Measurements from ENCODE around the gene GGCX.

Gene GGCX

GRCh38 chr2:85536479-85536878, 24.8 kb downstream of the GGCX start:
- no peak overlapping the region for H2AFZ ChIP-seq (ENCODE audit: low read length)

GRCh38 chr2:85534881-85535280, 26.4 kb downstream of the GGCX start:
- H2AFZ ChIP-seq (ENCODE audit: low read length) = no peak overlapping the region
- no peaks in the 10 kb centered on the region for H3K9me2 ChIP-seq (replicated peaks; ENCODE audit: insufficient read depth, low read length)
- peaks cover 6% of the 10 kb centered on the region for H3F3A ChIP-seq (ENCODE audit: insufficient read depth, low read length)
- H4K20me1 ChIP-seq (ENCODE audit: insufficient read depth, low read length) = peaks cover 2% of the 10 kb centered on the region; the same call in 1 of the 2 replicates
- no peak overlapping the region for H3K27ac ChIP-seq (ENCODE audit: low read length)
- no peak overlapping the region for H3K4me2 ChIP-seq (ENCODE audit: low read depth, low read length)
- no peaks in the 10 kb centered on the region for H3K27me3 ChIP-seq (replicated peaks; ENCODE audit: insufficient read depth, low read length)
- no peak overlapping the region for H3K4me3 ChIP-seq (ENCODE audit: low read length)
- H3K9ac ChIP-seq (ENCODE audit: low read length) = no peak overlapping the region
- no peaks in the 10 kb centered on the region for H3K36me3 ChIP-seq (replicated peaks; ENCODE audit: insufficient read depth, low read length)
- DNase-seq = no peak
- peaks cover 20% of the 10 kb centered on the region for H3K79me2 ChIP-seq (ENCODE audit: low read length)
- TF ChIP-seq CTCF (IDR thresholded peaks at IDR 0.05; ENCODE audit: low read length) (no peak), EZH2 (optimal IDR thresholded peaks at IDR 0.05; ENCODE audit: low read depth, low read length) (no peak), EZH2phosphoT487 (IDR thresholded peaks at IDR 0.05; ENCODE audit: low read length) (no peak)
- no peaks in the 10 kb centered on the region for H3K9me3 ChIP-seq (replicated peaks; ENCODE audit: insufficient read depth, low read length)
- peaks cover 4% of the 10 kb centered on the region; the same call in 1 of the 2 replicates for H3K4me1 ChIP-seq (ENCODE audit: low read length)

More at GRCh38 chr2:85536479-85536878, 24.8 kb downstream of the GGCX start:
- Histone ChIP-seq H3K9ac (ENCODE audit: low read length) (no peak overlapping the region), H3K9me2 (replicated peaks; ENCODE audit: insufficient read depth, low read length) (no peaks in the 10 kb centered on the region), H3K79me2 (ENCODE audit: low read length) (peaks cover 36% of the 10 kb centered on the region), H3K4me3 (ENCODE audit: low read length) (no peak overlapping the region), H4K20me1 (ENCODE audit: insufficient read depth, low read length) (peaks cover 18% of the 10 kb centered on the region), H3K9me3 (replicated peaks; ENCODE audit: insufficient read depth, low read length) (no peaks in the 10 kb centered on the region), H3K4me1 (ENCODE audit: low read length) (peaks cover 12% of the 10 kb centered on the region), H3K4me2 (ENCODE audit: low read depth, low read length) (no peak overlapping the region), H3K36me3 (replicated peaks; ENCODE audit: insufficient read depth, low read length) (peaks cover 12% of the 10 kb centered on the region; the same call in 1 of the 2 replicates), H3K27me3 (replicated peaks; ENCODE audit: insufficient read depth, low read length) (no peaks in the 10 kb centered on the region), H3F3A (ENCODE audit: insufficient read depth, low read length) (peaks cover 20% of the 10 kb centered on the region), H3K27ac (ENCODE audit: low read length) (no peak overlapping the region)
- DNase-seq = no peak
- TF ChIP-seq CTCF (IDR thresholded peaks at IDR 0.05; ENCODE audit: low read length) (no peak), EZH2phosphoT487 (IDR thresholded peaks at IDR 0.05; ENCODE audit: low read length) (no peak), EZH2 (optimal IDR thresholded peaks at IDR 0.05; ENCODE audit: low read depth, low read length) (no peak)

- no peak for DNase-seq
- H3K9me3 ChIP-seq (replicated peaks; ENCODE audit: insufficient read depth, low read length) = no peaks in the 10 kb centered on the region
- no peak overlapping the region for H3K9ac ChIP-seq (ENCODE audit: low read length)
- TF ChIP-seq EZH2 (optimal IDR thresholded peaks at IDR 0.05; ENCODE audit: low read depth, low read length) (no peak), EZH2phosphoT487 (IDR thresholded peaks at IDR 0.05; ENCODE audit: low read length) (no peak), CTCF (IDR thresholded peaks at IDR 0.05; ENCODE audit: low read length) (no peak)
- H2AFZ ChIP-seq (ENCODE audit: low read length) = no peak overlapping the region
- H3K27me3 ChIP-seq (replicated peaks; ENCODE audit: insufficient read depth, low read length) = no peaks in the 10 kb centered on the region
- no peaks in the 10 kb centered on the region for H3K36me3 ChIP-seq (replicated peaks; ENCODE audit: insufficient read depth, low read length)
- peaks cover 13% of the 10 kb centered on the region for H3K79me2 ChIP-seq (ENCODE audit: low read length)
- H3K9me2 ChIP-seq (replicated peaks; ENCODE audit: insufficient read depth, low read length) = no peaks in the 10 kb centered on the region
- H4K20me1 ChIP-seq (ENCODE audit: insufficient read depth, low read length) = no peaks in the 10 kb centered on the region
- no peaks in the 10 kb centered on the region; the same call in 1 of the 2 replicates for H3F3A ChIP-seq (ENCODE audit: insufficient read depth, low read length)
- no peak overlapping the region for H3K4me3 ChIP-seq (ENCODE audit: low read length)
- peaks cover 4% of the 10 kb centered on the region; the same call in 1 of the 2 replicates for H3K4me1 ChIP-seq (ENCODE audit: low read length)
- no peak overlapping the region for H3K27ac ChIP-seq (ENCODE audit: low read length)
- no peak overlapping the region for H3K4me2 ChIP-seq (ENCODE audit: low read depth, low read length)
These were observed 27.2 kb downstream of the GGCX start for GRCh38 chr2:85534099-85534498.
